B cell (primary cell): ENCODE data around the gene ASPHD1. TPM values are rescaled to one million over a fixed set of nuclear protein-coding genes. Genes with fewer than 3 reads are reported as not detected.

Experiments
- ATAC-seq: fragments of 200-7000 bp; cut with Tn5 transposase; one replicate; pipeline ENCODE4 v1.10.0; 2021; ENCODE audit warnings: low read depth, mild to moderate bottlenecking, moderate number of reproducible peaks, moderate library complexity
- CTCF ChIA-PET: fragments of 350-600 bp; sonication (Branson Sonifier 250); formaldehyde crosslinking; loops from one replicate; lab custom pipeline; 2021; ENCODE audit warnings: antibody characterized with exemption, inconsistent platforms; lab: Charles Lee
- POLR2A ChIA-PET: fragments of 350-600 bp; sonication (Branson Sonifier 250); formaldehyde crosslinking; loops from one replicate; lab custom pipeline; 2021; ENCODE audit warnings: antibody characterized with exemption; lab: Charles Lee
- DNase-seq: peaks from one replicate; pipeline ENCODE4 v3.0.0; 2013
- H2AFZ ChIP-seq: 2 replicates; pipeline ENCODE4 v1.6.1; 2012; ENCODE audit warnings: mild to moderate bottlenecking, low read depth, low read length; ENCODE audit not compliant: insufficient read depth, poor library complexity, severe bottlenecking
- H3K27ac ChIP-seq, 2 donors: 1 replicate in 1 of 2; 2 replicates in 1 of 2; pipeline ENCODE4 v1.5.1; 2012 to 2013; ENCODE audit warnings: low read length in 2 of 2, mild to moderate bottlenecking in 2 of 2, moderate library complexity in 1 of 2
- H3K27me3 ChIP-seq, 4 experiments: fragments of 200-600 bp in 1 of 4; sonication (generic) in 1 of 4; replicated peaks in 1 of 4; 1 replicate in 2 of 4; 2 replicates in 2 of 4; pipeline versions ENCODE4 v1.6.1 to v1.7.0; 2013 to 2016; ENCODE audit warnings: low read length in 3 of 4, mild to moderate bottlenecking in 2 of 4, mixed read lengths in 1 of 4, moderate library complexity in 1 of 4; ENCODE audit not compliant: insufficient read depth in 4 of 4, control insufficient read depth in 3 of 4; ENCODE audit errors: control extremely low read depth in 1 of 4
- H3K36me3 ChIP-seq, 2 experiments: replicated peaks in 1 of 2; 1 replicate in 1 of 2; 2 replicates in 1 of 2; pipeline versions ENCODE4 v1.6.1 to v1.7.1; 2013; ENCODE audit warnings: low read length in 1 of 2; ENCODE audit not compliant: insufficient read depth in 2 of 2, control insufficient read depth in 1 of 2; ENCODE audit errors: control extremely low read depth in 1 of 2, extremely low read depth in 1 of 2
- H3K4me1 ChIP-seq, 2 donors: fragments of 200-600 bp in 1 of 2; sonication (generic) in 1 of 2; 1 replicate in 1 of 2; 2 replicates in 1 of 2; pipeline versions ENCODE4 v1.5.1 to v1.6.1; 2013 to 2017; ENCODE audit warnings: low read length in 2 of 2; ENCODE audit not compliant: control insufficient read depth in 2 of 2, insufficient read depth in 2 of 2
- H3K4me2 ChIP-seq: replicated peaks from 2 replicates; pipeline ENCODE3; 2012; ENCODE audit warnings: mild to moderate bottlenecking, low read depth, low read length; ENCODE audit not compliant: poor library complexity, severe bottlenecking
- H3K4me3 ChIP-seq, 5 experiments: fragments of 200-600 bp in 1 of 5; sonication (generic) in 1 of 5; 1 replicate in 3 of 5; 2 replicates in 2 of 5; pipeline versions ENCODE4 v1.5.1 to v1.7.0; 2011 to 2016; ENCODE audit warnings: low read length in 4 of 5, mild to moderate bottlenecking in 4 of 5, low read depth in 2 of 5, control low read depth in 1 of 5, moderate library complexity in 1 of 5; ENCODE audit not compliant: insufficient read depth in 1 of 5; ENCODE audit errors: control extremely low read depth in 1 of 5, extremely low read depth in 1 of 5
- H3K79me2 ChIP-seq: fragments of 200-600 bp; sonication (generic); one replicate; pipeline ENCODE4 v1.6.0; 2016; ENCODE audit warnings: low read length; ENCODE audit not compliant: control insufficient read depth, insufficient read depth
- H3K9ac ChIP-seq: fragments of 200-600 bp; sonication (generic); 2 replicates; pipeline ENCODE4 v1.6.1; 2017; ENCODE audit warnings: mild to moderate bottlenecking, low read length, moderate library complexity
- H3K9me3 ChIP-seq, 3 donors: one replicate each; pipeline versions ENCODE4 v1.6.1 to v1.7.1; 2013; ENCODE audit warnings: low read length in 2 of 3; ENCODE audit not compliant: control insufficient read depth in 2 of 3, insufficient read depth in 1 of 3; ENCODE audit errors: control extremely low read depth in 1 of 3
- H4K20me1 ChIP-seq: 2 replicates; pipeline ENCODE4 v1.6.0; 2012; ENCODE audit warnings: mild to moderate bottlenecking, low read length; ENCODE audit not compliant: insufficient read depth, control insufficient read depth, poor library complexity, severe bottlenecking
- H3K27ac Mint-ChIP-seq: one replicate; pipeline ENCODE4 v1.8.0; 2021; ENCODE audit warnings: mixed read lengths
- H3K27me3 Mint-ChIP-seq: one replicate; pipeline ENCODE4 v1.8.0; 2021; ENCODE audit warnings: mixed read lengths
- H3K4me1 Mint-ChIP-seq: one replicate; pipeline ENCODE4 v1.8.0; 2021; ENCODE audit warnings: mixed read lengths
- H3K4me3 Mint-ChIP-seq: one replicate; pipeline ENCODE4 v1.8.0; 2021; ENCODE audit warnings: mixed read lengths
- H3K9me3 Mint-ChIP-seq: one replicate; pipeline ENCODE4 v1.8.0; 2022; ENCODE audit warnings: mixed read lengths; ENCODE audit not compliant: insufficient read depth
- CTCF ChIP-seq: fragments of 200-600 bp; IDR thresholded peaks from one replicate; pipeline ENCODE4 v1.8.0; 2022; ENCODE audit warnings: antibody characterized with exemption, mild to moderate bottlenecking
- EZH2 ChIP-seq: IDR thresholded peaks from 2 replicates; pipeline ENCODE4 v1.6.1; 2012; ENCODE audit warnings: borderline replicate concordance, low read depth, mild to moderate bottlenecking, moderate library complexity, low read length; ENCODE audit not compliant: insufficient read depth, poor library complexity, severe bottlenecking
- WGBS: methylation state at CpG from one replicate; pipeline ENCODE4 v1.1.5; 2013; ENCODE audit warnings: missing lambda C conversion rate; ENCODE audit not compliant: insufficient coverage; 5-methylcytosine and 5-hydroxymethylcytosine counted together
- intact Hi-C: fragments of 100-400 bp; cut with micrococcal nuclease; formaldehyde crosslinking; loops from one replicate; pipeline ENCODE4 v1.10.0; 2022
- polyA minus RNA-seq: library from RNA; depleted of rRNA, polyadenylated mRNA; stranded (reverse); fragments of >200 nt; gene quantifications from 2 replicates; pipeline ENCODE4 v1.2.3, GENCODE V29; 2012
- polyA plus RNA-seq: library from polyadenylated mRNA; depleted of rRNA; stranded (reverse); fragments of >200 nt; gene quantifications from 2 replicates; pipeline ENCODE4 v1.2.3, GENCODE V29; 2012
- total RNA-seq, 2 donors: library from RNA; stranded (reverse); fragments of 120-200 nt in 1 of 2; gene quantifications; 1 replicate in 1 of 2; 2 replicates in 1 of 2; pipeline versions ENCODE4 v1.2.3 to v1.2.4, GENCODE V29; 2013 to 2022

ASPHD1 gene, protein sequence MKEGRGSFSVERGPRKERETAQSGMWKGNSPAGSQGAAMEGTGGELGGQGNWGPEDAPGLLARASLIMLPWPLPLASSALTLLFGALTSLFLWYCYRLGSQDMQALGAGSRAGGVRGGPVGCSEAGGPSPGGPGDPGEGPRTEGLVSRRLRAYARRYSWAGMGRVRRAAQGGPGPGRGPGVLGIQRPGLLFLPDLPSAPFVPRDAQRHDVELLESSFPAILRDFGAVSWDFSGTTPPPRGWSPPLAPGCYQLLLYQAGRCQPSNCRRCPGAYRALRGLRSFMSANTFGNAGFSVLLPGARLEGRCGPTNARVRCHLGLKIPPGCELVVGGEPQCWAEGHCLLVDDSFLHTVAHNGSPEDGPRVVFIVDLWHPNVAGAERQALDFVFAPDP
- total RNA-seq (not detected in 2 replicates), polyA plus RNA-seq (not detected in 2 replicates), polyA minus RNA-seq (not detected in 2 replicates)
- not detected for total RNA-seq (2013)

- no peaks in the 10 kb centered on the region for H3K79me2 ChIP-seq
- H2AFZ ChIP-seq = peak within 1 kb of the TSS; percentile 58
- H3K4me1 ChIP-seq = peaks cover 15 to 22% of the 10 kb centered on the region in 2 donors
- H3K4me2 ChIP-seq = peak within 1 kb of the TSS; percentile 92
- TF ChIP-seq CTCF = no peak
- TF ChIP-seq EZH2 = no peak
- under 1% methylated on average over 48 of the region's 67 CpGs for WGBS
- DNase-seq (peak; percentile 83), ATAC-seq (peak; percentile 83)
- Mint-ChIP-seq H3K9me3 (no peaks in the 10 kb centered on the region), H3K27ac (no peak within 1 kb of the TSS), H3K4me3 (peak within 1 kb of the TSS; percentile 62), H3K27me3 (peaks cover 32% of the 10 kb centered on the region), H3K4me1 (peaks cover 3% of the 10 kb centered on the region)
- peak within 1 kb of the TSS; percentile 61 for H3K9ac ChIP-seq
- ChIA-PET POLR2A (no interaction called here), CTCF (no interaction called here)
- intact Hi-C loops = loop anchor here (1.0 to 10.0 kb wide), 3 partner anchors 26 to 205 kb away; partner anchors contain the start of genes CDIPT and KCTD13
- H3K36me3 ChIP-seq = no peaks in the 10 kb centered on the region
- peak within 1 kb of the TSS in 4 of 5 experiments; percentile 29 to 62 (median 50) for H3K4me3 ChIP-seq
- H3K9me3 ChIP-seq = peaks cover 0 to 22% (median 0%) of the 10 kb centered on the region in 3 donors
- peaks cover 0 to 48% (median 25%) of the 10 kb centered on the region in 4 experiments for H3K27me3 ChIP-seq
- H3K27ac ChIP-seq = no peak within 1 kb of the TSS
- no peaks in the 10 kb centered on the region for H4K20me1 ChIP-seq
These were observed at the start of gene ASPHD1 for GRCh38 chr16:29900102-29900887. Gene ASPHD1 (plus strand): TSS chr16:29900488. CDS start chr16:29900972, 484 bp downstream.
